ENCODE results near the gene HOXB3. TPM values are rescaled to one million over a fixed set of nuclear protein-coding genes. Genes with fewer than 3 reads are reported as not detected.

Gene HOXB3
- total and polyA plus RNA-seq, 2 of the 13 experiments (the other 11 are each of a cell fraction or from before 2014, with no cell fraction given) = not detected

DNA sequence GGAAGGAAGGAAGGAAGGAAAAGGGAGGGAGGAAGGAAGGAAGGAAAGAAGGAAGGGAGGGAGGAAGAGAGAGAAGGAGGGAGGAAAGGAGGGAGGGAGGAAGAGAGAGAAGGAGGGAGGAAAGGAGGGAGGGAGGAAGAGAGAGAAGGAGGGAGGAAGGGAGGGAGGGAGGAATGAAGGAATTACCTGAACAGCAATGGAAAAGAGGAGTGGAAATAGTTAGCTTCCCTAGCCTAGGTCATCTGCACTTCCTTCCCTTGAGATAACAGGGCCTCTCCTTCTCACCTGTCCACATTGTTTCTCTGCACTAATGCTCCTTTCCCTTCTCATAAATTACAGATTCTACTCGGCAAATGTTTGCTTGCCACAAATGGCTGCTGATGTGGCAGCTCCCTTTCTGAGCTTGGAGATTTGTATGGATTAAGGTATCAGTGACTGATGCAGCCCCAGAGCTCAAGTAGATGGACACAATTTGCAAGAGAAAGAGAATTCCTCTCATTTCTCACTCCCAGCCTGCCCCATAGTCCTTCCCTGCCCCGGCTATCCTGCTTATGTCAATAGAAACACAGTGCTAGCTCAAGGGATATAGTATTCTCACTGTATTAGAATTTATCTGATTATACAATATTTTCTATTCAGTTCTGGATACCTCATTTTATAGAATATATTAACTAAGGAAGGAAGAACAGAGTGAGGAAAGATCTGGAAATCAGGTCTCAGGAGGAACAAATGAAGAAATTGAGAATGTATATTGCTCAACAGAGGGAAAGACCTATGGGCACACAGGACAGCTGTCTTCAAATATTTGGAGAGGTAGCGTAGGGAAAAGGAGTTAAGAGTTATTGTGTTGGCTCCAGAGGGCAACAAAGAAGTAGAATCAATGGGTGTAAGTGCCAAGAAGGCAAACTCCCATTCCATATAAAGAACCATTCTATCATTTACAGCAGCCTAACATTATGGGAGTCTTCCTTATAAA, 73.8 kb downstream of the HOXB3 start:
- peak; percentile 77 for TF ChIP-seq HNRNPK (IDR thresholded peaks at IDR 0.05; ENCODE audit: low read depth, low read length, poor library complexity, severe bottlenecking)
- TF ChIP-seq KLF11 (CRISPR knock-in tag; IDR thresholded peaks at IDR 0.05) = no peak
- TF ChIP-seq, protein P1, sequence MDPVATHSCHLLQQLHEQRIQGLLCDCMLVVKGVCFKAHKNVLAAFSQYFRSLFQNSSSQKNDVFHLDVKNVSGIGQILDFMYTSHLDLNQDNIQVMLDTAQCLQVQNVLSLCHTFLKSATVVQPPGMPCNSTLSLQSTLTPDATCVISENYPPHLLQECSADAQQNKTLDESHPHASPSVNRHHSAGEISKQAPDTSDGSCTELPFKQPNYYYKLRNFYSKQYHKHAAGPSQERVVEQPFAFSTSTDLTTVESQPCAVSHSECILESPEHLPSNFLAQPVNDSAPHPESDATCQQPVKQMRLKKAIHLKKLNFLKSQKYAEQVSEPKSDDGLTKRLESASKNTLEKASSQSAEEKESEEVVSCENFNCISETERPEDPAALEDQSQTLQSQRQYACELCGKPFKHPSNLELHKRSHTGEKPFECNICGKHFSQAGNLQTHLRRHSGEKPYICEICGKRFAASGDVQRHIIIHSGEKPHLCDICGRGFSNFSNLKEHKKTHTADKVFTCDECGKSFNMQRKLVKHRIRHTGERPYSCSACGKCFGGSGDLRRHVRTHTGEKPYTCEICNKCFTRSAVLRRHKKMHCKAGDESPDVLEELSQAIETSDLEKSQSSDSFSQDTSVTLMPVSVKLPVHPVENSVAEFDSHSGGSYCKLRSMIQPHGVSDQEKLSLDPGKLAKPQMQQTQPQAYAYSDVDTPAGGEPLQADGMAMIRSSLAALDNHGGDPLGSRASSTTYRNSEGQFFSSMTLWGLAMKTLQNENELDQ (CRISPR knock-in tag; IDR thresholded peaks at IDR 0.05; ENCODE audit: borderline replicate concordance) = no peak
- no peak for TF ChIP-seq MBNL3 (CRISPR knock-in tag; conservative IDR thresholded peaks at IDR 0.05)
- TF ChIP-seq CEBPB (IDR thresholded peaks at IDR 0.05; ENCODE audit: borderline replicate concordance, low read depth, low read length) = peak; percentile 15; the same call in 1 of the 2 replicates
- TF ChIP-seq, protein P2, sequence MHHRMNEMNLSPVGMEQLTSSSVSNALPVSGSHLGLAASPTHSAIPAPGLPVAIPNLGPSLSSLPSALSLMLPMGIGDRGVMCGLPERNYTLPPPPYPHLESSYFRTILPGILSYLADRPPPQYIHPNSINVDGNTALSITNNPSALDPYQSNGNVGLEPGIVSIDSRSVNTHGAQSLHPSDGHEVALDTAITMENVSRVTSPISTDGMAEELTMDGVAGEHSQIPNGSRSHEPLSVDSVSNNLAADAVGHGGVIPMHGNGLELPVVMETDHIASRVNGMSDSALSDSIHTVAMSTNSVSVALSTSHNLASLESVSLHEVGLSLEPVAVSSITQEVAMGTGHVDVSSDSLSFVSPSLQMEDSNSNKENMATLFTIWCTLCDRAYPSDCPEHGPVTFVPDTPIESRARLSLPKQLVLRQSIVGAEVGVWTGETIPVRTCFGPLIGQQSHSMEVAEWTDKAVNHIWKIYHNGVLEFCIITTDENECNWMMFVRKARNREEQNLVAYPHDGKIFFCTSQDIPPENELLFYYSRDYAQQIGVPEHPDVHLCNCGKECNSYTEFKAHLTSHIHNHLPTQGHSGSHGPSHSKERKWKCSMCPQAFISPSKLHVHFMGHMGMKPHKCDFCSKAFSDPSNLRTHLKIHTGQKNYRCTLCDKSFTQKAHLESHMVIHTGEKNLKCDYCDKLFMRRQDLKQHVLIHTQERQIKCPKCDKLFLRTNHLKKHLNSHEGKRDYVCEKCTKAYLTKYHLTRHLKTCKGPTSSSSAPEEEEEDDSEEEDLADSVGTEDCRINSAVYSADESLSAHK (CRISPR knock-in tag; IDR thresholded peaks at IDR 0.05; ENCODE audit: borderline replicate concordance) = no peak
- TF ChIP-seq, protein P3, sequence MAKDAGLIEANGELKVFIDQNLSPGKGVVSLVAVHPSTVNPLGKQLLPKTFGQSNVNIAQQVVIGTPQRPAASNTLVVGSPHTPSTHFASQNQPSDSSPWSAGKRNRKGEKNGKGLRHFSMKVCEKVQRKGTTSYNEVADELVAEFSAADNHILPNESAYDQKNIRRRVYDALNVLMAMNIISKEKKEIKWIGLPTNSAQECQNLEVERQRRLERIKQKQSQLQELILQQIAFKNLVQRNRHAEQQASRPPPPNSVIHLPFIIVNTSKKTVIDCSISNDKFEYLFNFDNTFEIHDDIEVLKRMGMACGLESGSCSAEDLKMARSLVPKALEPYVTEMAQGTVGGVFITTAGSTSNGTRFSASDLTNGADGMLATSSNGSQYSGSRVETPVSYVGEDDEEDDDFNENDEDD (CRISPR knock-in tag; IDR thresholded peaks at IDR 0.05; ENCODE audit: borderline replicate concordance) = no peak
- no peak for TF ChIP-seq RCOR2 (CRISPR knock-in tag; IDR thresholded peaks at IDR 0.05)
- TF ChIP-seq MIER3 (CRISPR knock-in tag; IDR thresholded peaks at IDR 0.05; ENCODE audit: borderline replicate concordance) = no peak
- H4K20me1 ChIP-seq (ENCODE audit: insufficient read depth, low read length) = no peaks in the 10 kb centered on the region
- H3K27ac ChIP-seq (ENCODE audit: extremely low read length, insufficient read depth, low read length) = no peak overlapping the region
- no peak overlapping the region for H3K4me3 ChIP-seq (replicated peaks in 1 of 3; ENCODE audit: insufficient read depth in 1 of 3, low read depth in 2 of 3, low read length in 3 of 3)
- no peaks in the 10 kb centered on the region for H3K79me2 ChIP-seq (ENCODE audit: insufficient read depth, low read length)
- H3K9ac ChIP-seq (ENCODE audit: insufficient read depth, low read depth, low read length) = no peak overlapping the region
- CTCF ChIA-PET (ENCODE audit: low intra/inter-chr PET ratio, low total read pairs) = no interaction called here
- WGBS (ENCODE audit: low lambda C conversion rate) = 10% methylated on average over 3 of the region's 3 CpGs
- H3K4me2 ChIP-seq (ENCODE audit: low read depth, low read length) = no peak overlapping the region
- POLR2A ChIA-PET = no interaction called here
- no TSS peak for BruUV-seq (replicated peaks)
- FAIRE-seq (no peak), ATAC-seq (no peak), DNase-seq (ENCODE audit: low spot score) (no peak)
- intact Hi-C loops (cut with micrococcal nuclease; ENCODE audit: unreplicated experiment) (no loop called here), in situ Hi-C loops (cut with HindIII; ENCODE audit: extremely low pct_ligation_motif_present, low pct_unique_long_range_greater_than_20kb) (no loop called here)
- no peaks in the 10 kb centered on the region for H3K36me3 ChIP-seq (replicated peaks in 1 of 2; ENCODE audit: control insufficient read depth in 1 of 2, insufficient read depth in 2 of 2, low read length in 2 of 2)
- peaks cover 0 to 17% of the 10 kb centered on the region in 2 experiments; a peak in 1 of 5 replicates for H3K27me3 ChIP-seq (ENCODE audit: control insufficient read depth in 1 of 2, insufficient read depth in 2 of 2, low read length in 2 of 2)
- no peak overlapping the region for H2AFZ ChIP-seq (ENCODE audit: low read length)
- H3K4me1 ChIP-seq (ENCODE audit: insufficient read depth, low read length) = no peaks in the 10 kb centered on the region
- H3K9me3 ChIP-seq (ENCODE audit: low read length) = no peaks in the 10 kb centered on the region
